OCI-LY3 (cell line): ENCODE measurements around the gene TCF23.
"Not testable (repeated sequence)": the region's sequence is repeated elsewhere in the genome, so short reads cannot be mapped to it uniquely, and the experiment has no call there.

Experiments used
- CTCF ChIP-seq: fragments of 200-600, 300-600 bp; sonication (generic); IDR thresholded peaks from 2 replicates; pipeline ENCODE4 v1.5.1; 2014; ENCODE audit warnings: antibody characterized with exemption, low read length, low read depth
- EZH2phosphoT487 ChIP-seq: fragments of 200-600 bp; shearing (Covaris generic); IDR thresholded peaks from 2 replicates; pipeline ENCODE4 v1.6.1; 2018; ENCODE audit warnings: antibody characterized with exemption, mixed run types, low read depth

GRCh38 chr2:27175781-27176180 is 27.0 kb downstream of the TCF23 start:
- not testable (repeated sequence) for TF ChIP-seq CTCF, EZH2phosphoT487
